GM21576 (cell line): Measurements from ENCODE around the gene TTC13.

Source experiments
- ATAC-seq: cut with Tn5 transposase; IDR thresholded peaks from one replicate; pipeline ENCODE4 v1.9.1; 2021; ENCODE audit warnings: mild to moderate bottlenecking, moderate library complexity; ENCODE audit not compliant: unreplicated experiment

TTC13 gene

DNA sequence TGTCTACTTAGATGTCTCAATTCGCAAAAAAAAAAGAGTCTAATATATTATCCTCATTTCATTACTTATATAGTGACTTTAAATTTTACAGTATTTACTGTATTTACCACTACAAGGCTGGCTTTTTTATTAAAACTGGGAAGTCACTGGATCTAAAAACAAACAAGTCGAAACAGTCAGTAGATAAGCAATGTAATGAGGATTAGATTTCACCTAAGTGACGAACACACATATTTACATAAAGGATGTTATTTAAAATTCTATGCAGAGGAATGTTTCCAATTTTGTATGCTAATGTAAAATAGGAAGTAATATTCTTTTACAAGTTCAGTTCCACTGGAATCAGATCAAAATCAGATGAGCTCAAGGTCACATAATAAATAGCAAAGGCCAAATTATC is 28.3 kb downstream of the TTC13 start:
- ATAC-seq, result no peak

DNA sequence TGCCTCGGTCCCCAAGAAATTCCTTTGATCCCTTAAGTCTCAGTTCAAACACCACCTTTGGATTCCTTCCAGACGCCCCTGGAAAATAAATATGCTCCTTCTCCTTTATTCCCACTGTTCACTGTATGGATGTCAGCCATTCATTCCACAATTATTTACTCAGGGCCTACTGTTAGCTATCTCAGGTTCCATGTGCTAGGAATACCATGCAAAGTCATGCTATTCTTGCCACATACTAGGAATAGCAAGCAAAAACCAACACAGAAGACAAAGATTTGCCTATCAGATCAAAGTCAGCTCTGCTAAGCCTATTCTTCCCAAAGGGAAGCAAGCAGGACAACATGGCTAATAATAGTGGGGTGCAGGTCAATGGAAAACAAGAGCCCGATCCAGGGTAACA is 29.8 kb downstream of the TTC13 start:
- ATAC-seq, result no peak

DNA sequence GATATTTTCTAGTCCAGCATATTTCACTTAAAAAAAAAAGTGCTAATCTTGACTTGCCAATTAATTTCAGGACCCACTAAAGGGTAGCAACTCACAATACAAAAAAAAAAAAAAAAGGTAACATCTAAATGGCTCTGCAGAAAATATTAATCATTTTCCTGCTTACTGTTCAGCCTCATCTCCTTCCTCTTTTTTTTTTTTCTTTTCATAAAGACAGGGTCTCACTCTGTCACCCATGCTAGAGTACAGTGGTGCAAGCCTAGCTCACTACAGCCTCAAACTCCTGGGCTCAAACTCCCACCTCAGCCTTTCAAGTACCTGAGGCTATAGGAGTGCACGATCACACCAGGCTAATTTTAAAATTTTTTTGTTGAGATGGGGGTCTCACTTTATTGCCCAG is 30.4 kb downstream of the TTC13 start:
- ATAC-seq, result no peak

DNA sequence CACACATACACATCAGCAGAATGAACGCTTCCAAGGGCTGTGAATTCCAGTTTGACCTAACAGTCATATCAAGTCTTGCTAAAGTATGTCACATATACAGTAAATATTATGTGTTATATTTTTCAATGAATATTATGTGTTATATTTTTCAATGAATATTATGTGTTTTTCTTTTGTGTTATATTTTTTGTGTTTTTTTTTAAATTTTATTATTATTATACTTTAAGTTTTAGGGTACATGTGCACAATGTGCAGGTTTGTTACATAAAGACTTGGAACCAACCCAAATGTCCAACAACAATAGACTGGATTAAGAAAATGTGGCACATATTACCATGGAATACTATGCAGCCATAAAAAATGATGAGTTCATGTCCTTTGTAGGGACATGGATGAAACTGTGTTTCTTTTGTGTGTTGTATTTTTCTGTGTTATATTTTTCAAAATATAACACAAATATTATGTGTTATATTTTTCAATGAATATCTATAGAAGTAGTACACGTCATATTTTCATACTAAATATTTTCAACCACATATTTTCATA is 35.5 kb downstream of the TTC13 start:
- no peak for ATAC-seq

DNA sequence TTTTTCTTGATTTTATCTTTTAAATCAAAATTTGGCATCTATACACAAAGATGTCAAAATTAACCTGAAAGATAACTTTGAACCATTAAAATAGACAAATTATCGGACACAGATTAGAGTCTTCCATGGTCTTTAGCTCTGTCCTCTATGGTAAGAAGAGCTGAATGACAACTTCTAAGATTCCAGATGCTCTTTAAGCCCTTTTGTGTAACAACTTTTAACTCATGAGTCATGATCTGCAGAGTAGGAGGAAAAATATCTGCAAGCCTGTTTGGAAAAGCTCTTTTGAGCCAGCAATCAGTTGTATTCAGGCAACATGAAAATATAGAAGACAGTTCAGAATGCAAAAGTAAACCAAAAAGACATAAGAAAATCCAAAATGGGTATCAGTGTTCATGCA is 37.8 kb downstream of the TTC13 start:
- no peak for ATAC-seq

DNA sequence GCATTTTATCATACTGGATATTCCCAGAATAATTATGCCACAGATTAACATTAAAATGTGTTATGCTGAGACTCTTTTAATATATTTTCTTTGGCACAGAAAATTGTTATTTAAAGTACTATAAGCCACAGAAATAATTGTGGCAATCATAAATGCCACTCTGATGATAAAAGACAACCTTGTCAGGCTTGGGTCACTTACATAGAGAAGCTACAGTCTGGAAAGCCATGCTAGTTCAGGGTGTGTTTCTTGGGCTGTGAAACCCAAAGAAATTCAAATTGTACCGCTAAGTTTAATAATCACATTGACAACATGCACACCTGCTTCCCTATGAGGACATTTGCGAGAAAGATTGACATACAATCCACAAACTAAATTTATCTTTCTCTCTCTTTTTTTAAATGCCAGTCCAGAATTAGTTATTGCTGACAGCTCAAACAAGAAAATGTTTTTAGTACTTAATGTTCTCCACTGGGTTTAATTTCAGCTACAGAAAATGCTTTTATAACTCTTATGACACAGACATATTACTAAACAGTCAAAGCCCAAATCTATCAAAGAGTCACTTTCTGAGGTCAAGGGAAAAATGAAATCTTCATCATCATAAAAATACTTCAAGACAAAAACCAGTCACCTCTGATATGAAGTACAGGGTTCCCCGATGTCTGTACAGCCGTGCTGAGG is 38.7 kb downstream of the TTC13 start:
- ATAC-seq, result no peak

DNA sequence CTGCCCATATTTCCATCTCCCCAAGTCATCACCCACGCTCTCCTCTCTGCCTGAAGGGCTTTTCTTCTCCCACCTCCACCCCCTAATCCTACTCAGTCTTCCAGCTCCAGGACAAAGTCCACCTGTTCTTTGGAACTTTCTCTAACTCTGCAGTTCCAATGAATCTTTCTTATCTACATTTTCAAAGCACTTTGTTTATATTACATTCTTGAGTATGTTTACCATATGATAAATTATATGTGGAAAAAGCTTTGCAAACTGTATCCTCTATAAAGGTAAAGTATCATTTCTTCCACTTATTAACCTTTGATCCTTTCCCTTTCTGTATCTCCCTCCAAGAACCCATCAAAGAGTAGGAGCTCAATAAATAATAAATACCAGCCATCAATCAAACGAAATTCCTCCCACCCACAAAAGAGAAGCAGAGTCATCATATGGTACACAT is 39.7 kb downstream of the TTC13 start:
- no peak for ATAC-seq

DNA sequence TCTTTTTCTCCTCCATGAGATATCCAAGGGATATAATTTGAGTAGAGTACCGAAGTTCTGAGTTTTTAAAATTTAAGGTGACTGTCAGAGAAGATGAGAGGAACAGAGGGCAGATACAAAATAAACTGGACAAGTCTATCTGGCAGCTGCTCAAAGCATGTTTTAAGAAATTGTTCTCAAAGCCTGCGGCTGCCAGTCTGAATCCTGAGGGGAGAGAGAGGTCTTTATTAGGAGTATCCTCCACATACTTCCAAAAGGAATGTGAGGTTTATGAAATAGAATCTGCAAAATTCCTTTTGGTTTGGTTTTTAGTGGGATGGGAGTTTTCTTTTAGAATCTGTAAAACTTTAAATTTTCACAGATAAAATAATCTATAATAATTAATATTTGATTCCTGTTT is 41.3 kb downstream of the TTC13 start:
- no peak for ATAC-seq

DNA sequence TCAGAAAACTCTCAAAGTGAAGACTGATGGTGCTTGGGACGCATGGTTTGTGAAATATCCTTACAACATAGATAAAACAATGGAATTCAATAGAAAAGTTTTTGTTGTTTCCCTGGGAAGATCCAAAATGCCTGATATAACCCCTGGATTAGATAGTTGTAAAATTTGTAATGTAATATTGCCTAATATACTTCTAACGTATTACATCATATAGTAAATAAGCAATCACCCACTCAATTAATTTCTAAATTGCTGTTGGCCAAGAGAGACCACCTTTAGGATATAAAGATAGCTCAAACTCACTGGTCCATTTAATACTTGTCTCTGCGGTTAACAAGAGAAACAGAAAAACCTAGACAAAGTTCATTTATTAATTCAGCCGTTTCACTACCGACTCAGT is 42.2 kb downstream of the TTC13 start:
- no peak for ATAC-seq

DNA sequence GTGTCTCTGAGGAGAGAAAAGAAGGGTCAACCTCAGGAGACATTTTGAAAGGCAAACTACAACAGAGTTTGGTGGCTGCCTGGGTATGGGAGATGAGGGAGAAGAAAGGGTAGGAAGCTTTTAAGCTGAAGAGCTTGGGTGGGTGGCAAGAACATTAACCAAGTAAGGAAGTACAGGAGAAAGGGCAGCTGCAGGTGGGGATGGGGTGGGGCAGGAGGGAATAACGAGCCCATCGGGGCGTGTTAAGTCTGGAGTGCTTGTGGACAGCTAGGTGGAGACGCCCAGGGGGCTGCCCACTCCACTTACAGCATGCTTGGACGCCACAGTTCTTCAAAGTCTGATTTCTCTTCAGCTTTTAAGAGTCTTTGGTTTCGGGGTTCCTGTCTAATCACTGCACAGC is 42.8 kb downstream of the TTC13 start:
- ATAC-seq, result no peak

DNA sequence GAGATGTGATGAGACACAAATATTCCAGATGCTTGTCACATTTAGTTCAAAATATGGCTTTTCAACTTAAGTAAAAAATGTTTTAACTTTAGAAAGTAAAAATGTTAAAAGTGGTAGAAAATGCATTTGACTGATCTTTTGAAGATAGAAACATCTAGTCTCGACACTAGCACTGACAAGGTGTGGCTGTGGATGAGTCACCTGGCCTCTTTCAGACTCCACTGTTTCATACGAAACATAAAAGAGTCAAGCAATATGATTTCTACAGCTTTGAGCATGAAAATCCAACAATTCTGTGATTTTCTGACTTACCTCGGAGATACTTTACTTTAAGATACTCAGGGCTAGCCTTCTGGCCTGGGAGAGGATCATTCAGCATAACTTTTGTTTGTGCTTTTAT is 47.7 kb downstream of the TTC13 start:
- no peak for ATAC-seq

DNA sequence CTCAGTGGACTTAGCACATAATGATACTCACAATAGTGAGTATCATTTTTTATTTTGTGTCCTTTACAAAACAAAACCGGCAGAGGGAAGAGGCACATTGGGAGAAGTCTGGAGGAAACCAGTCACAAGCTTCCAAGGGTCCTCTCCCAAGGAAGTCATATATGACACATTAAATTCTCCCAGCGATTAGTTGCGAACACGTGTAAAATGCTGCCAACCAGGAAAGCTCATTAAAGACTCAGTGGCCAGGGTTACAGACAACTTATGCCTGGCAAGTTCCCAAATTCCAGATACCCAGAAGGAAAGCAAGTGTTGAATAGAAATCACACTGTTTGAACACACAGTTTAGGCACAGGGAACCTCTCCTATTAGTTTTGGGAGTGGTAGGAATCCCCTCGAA is 52.5 kb downstream of the TTC13 start:
- no peak for ATAC-seq

DNA sequence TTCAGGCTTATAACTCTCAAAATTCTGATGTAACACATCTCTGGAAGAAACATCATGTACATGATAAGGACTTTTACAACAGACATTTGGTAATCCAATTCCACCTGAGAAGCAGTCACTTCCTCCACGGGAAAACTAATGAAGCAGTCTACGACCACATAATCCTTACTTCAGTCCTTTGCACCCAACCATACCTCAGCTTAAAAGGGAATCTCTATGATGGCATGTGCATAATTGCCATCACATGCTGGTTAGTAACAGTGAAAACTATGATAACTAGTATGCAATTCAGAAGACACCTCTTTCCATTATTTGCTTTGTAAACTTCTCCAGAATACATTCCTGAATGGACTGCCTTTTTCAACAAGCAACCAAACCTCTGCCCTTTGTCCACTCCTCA is 53.1 kb downstream of the TTC13 start:
- no peak for ATAC-seq

DNA sequence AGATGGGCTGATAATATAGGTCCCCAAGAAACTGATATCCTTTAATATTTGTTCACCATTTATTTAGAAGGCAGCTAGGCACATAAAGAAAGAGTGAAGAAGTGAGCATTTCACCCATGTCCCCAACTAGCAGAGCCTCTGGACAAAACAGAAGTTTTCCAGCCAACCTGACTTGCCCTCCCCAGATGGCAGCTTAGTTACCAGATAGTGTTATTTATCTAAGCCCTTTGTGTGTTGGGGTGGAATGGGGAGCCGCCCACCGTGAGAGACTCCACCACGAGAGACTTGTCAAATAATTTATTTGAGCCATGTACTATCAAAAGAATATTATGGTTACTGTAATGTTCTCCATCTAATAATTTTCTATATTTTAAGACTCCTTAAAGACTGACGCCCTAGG is 55.5 kb downstream of the TTC13 start:
- ATAC-seq, result no peak

DNA sequence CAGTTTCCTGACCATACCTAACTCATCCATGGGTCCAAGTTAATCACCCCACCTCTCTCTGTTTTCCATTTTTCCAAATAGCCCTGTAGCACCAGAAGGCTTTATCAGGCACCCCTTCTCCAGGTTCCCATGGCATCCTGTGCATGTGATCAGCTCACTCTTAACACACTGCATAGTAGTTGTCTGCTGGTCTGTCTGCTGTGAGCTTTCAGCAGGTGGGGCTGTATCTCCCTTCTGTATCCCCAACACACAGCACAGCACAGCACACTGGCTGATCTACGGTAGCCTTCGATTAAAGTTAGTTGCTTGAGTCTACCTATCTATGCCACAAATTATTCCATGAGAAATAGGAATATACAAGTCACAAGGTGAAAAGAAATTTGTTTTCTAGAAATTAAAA is 56.0 kb downstream of the TTC13 start:
- ATAC-seq, result no peak

DNA sequence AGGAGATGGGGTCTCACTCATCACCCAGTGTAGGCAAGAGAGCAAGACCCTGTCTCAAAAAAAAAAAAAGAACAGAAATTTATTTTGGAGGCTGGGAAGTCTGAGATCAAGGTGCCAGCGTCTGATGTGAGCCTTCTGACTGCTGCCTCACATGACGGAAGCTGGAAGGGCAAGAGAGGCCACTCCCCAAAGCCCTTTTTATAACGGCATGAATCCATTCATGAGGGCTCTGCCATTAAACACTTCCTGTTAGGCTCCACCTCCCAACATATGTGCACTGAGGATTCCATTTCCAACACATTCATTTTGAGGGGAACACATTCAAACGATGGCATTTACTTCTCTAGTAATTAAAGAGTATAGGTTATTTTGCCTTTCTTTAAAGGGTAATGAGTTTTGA is 59.5 kb downstream of the TTC13 start:
- no peak for ATAC-seq

DNA sequence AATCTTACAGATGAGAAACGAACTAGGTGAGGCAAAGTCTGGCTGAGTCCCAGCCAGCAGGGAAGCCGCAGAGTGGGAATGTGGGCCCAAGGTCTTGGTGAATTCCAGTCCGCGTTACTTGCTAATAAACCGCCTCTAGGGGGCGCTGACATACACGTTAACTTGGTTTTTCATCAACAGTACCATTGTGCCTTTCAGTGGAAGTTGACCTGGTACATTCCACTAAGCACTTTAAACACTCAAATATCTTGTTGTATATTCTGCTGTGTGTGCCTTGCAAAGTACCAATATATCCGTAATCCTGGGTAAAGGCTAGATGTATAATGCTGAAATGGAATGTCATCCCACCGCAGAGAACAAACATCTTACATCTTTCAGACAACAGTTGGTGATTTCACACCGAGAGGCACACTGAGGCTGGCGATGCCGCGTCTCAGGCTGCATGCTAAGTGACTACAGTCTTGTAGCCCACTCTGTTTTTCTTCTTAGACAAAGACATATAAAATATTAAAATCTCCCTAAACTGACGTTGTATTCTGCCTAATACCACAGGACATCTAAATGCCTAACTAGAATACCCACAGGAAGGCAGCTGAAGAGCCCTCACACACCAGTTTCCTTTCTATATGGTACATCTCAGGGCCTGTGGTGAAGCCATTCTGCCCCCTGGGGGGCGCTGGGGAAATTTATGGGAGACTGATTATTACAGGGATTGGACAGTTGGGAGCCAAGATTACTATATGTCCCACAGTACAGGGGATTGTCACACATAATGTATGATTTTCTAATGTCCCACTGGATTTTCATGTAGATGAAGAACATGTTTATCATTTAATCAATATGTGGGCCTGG is 61.2 kb downstream of the TTC13 start:
- peak; percentile 62 for ATAC-seq

DNA sequence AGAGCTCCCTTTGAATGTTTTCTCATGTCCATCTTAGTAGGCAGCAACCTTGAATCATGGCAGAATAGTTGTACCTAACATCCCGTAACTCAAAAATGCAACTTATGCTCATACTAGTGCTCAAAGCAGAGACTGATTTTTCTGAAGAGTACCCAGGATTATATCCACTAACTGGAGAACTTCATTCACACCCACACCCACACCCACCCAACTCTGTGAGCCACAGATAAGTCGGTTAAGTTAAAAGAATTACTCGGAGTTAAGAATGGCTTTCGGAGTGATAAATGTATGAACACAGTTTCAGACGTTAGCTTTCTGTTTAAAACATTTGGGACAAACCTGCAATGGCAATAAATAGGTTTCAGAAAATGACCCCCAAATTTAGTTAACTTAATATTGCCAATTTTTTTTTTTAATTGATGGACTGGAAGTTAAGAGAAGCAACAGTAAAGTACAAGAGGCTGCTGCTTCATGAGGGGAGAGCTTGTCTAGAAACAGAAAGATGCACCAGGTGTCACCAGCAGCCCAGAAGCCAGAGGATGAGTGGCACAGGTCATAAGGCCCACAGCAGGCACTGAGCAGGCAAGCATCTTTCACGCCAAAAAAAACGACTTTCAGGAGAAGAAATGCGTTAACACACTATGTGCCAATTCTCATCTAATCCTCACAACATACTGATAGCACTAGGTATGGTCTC is 61.9 kb downstream of the TTC13 start:
- no peak for ATAC-seq

DNA sequence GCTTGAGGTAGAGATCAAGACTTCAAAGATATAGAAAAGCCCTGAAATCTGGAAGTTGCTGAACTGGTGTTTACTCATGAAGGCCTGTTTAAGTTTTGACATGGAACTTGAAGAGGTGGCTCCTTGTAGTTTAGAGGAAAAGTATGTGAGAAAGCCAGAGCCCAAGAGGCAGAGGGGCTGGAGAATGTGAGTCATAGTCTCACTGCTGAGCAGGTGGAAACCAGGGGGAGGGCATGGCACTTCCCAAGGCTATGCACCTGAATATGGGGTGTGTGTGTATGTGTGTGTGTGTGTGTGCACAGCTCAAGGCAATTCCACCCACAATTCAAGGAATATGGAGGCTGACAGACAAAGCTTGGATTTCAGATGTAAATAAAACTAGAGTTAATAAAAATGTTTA is 63.6 kb downstream of the TTC13 start:
- ATAC-seq, result no peak

DNA sequence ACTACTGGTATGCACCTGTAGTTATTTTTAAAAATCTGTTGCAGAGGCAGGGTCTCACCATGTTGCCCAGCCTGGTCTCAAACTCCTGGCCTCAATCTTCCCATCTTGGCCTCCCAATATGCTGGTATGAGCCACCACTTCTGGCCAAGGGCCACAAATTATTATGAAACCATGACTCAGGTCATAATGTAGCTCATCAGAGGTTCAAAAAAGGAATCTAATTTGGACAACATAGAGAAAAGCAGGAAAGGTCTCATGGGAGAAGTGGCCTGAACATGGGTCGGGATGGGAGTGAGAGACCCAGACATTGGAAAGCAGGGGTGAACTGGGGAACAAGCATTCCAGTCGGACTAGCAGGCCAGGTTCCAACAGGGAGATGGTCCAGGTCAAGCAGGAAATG is 65.2 kb downstream of the TTC13 start:
- ATAC-seq, result no peak

DNA sequence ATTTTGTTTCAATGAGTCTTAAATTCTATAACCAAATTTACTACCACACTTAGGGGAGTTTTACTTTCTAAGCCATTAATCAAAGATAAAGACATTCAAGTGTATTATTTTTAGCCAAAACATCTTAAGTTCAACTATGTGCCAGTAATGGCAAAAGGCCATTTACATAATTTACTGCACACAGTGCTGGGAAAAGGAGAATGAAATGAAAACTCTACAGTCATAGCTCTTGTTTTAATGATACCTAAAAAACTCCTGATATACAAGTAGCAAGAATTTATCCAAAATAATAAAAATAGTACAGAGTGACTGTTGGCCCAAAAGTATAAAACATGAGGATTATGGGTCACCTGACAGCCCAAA is 67.9 kb downstream of the TTC13 start:
- no peak for ATAC-seq
